CD4-positive, alpha-beta memory T cell (primary cell): Measurements from ENCODE around the gene KIAA0586. TPM values are rescaled to one million over a fixed set of nuclear protein-coding genes. Genes with fewer than 3 reads are reported as not detected.

Source experiments
- CTCF ChIA-PET: fragments of 350-600 bp; sonication (Branson Sonifier 250); formaldehyde crosslinking; loops from one replicate; lab custom pipeline; 2021; ENCODE audit warnings: inconsistent platforms; ENCODE audit not compliant: partially characterized antibody; lab: Charles Lee
- POLR2A ChIA-PET: fragments of 350-600 bp; sonication (Branson Sonifier 250); formaldehyde crosslinking; loops from one replicate; lab custom pipeline; 2021; ENCODE audit not compliant: partially characterized antibody; lab: Charles Lee
- DNase-seq, 5 donors: peaks; one replicate each; pipeline versions ENCODE4 v3.0.0 to v3.0.0-alpha.2; 2020 to 2022; ENCODE audit warnings: mixed read lengths in 1 of 5
- H3K27ac ChIP-seq: one replicate; pipeline ENCODE4 v1.7.0; 2013; ENCODE audit warnings: low read depth, low read length
- H3K27me3 ChIP-seq: 2 replicates; pipeline ENCODE4 v1.7.0; 2013; ENCODE audit warnings: mild to moderate bottlenecking, low read length, moderate library complexity; ENCODE audit not compliant: insufficient read depth
- H3K36me3 ChIP-seq: 2 replicates; pipeline ENCODE4 v1.7.0; 2013; ENCODE audit warnings: mild to moderate bottlenecking, low read length, moderate library complexity; ENCODE audit not compliant: insufficient read depth
- H3K4me1 ChIP-seq: 2 replicates; pipeline ENCODE4 v1.7.0; 2013; ENCODE audit warnings: mild to moderate bottlenecking, low read length, moderate library complexity; ENCODE audit not compliant: insufficient read depth
- H3K4me3 ChIP-seq, 2 donors: one replicate each; pipeline ENCODE4 v1.7.0; 2013; ENCODE audit warnings: low read length in 2 of 2, mild to moderate bottlenecking in 1 of 2
- H3K9me3 ChIP-seq, 2 donors: one replicate each; pipeline ENCODE4 v1.7.0; 2013; ENCODE audit warnings: low read length in 2 of 2, control low read depth in 1 of 2; ENCODE audit not compliant: control insufficient read depth in 1 of 2
- H3K27ac Mint-ChIP-seq, 7 donors: one replicate each; pipeline ENCODE4 v1.8.0; 2020 to 2021; ENCODE audit warnings: mixed read lengths in 7 of 7, mild to moderate bottlenecking in 6 of 7, inconsistent platforms in 3 of 7, moderate library complexity in 3 of 7
- H3K27me3 Mint-ChIP-seq, 2 donors: one replicate each; pipeline ENCODE4 v1.8.0; 2020 to 2021; ENCODE audit warnings: mixed read lengths in 2 of 2
- H3K36me3 Mint-ChIP-seq, 2 donors: one replicate each; pipeline ENCODE4 v1.8.0; 2020 to 2021; ENCODE audit warnings: mixed read lengths in 2 of 2, inconsistent platforms in 1 of 2, mild to moderate bottlenecking in 1 of 2
- H3K4me1 Mint-ChIP-seq, 4 donors: one replicate each; pipeline ENCODE4 v1.8.0; 2020 to 2021; ENCODE audit warnings: mixed read lengths in 4 of 4, mild to moderate bottlenecking in 1 of 4
- H3K4me3 Mint-ChIP-seq, 8 donors: one replicate each; pipeline ENCODE4 v1.8.0; 2020 to 2021; ENCODE audit warnings: mixed read lengths in 8 of 8, mild to moderate bottlenecking in 7 of 8, moderate library complexity in 6 of 8, inconsistent platforms in 3 of 8
- H3K9me3 Mint-ChIP-seq, 8 donors: one replicate each; pipeline ENCODE4 v1.8.0; 2020 to 2021; ENCODE audit warnings: mixed read lengths in 8 of 8, mild to moderate bottlenecking in 5 of 8, inconsistent platforms in 3 of 8, moderate library complexity in 1 of 8
- intact Hi-C: fragments of 100-400 bp; cut with micrococcal nuclease; formaldehyde crosslinking; loops from one replicate; pipeline ENCODE4 v1.15.1; 2023
- polyA plus RNA-seq, 2 donors: library from polyadenylated mRNA; unstranded; fragments of 300-500 nt; fragmentation: Illumina TruSeq; gene quantifications; one replicate each; pipeline ENCODE4 v1.2.3, GENCODE V29; 2021
- total RNA-seq, 2 experiments: library from RNA; stranded (reverse); gene quantifications; one replicate each; pipeline ENCODE4 v1.2.3, GENCODE V29; 2021

The KIAA0586 gene
- total RNA-seq, result 10 to 100 TPM; 43.3 to 48.2 TPM
- polyA plus RNA-seq, result 10 to 100 TPM; 13.7 to 24.8 TPM

DNA sequence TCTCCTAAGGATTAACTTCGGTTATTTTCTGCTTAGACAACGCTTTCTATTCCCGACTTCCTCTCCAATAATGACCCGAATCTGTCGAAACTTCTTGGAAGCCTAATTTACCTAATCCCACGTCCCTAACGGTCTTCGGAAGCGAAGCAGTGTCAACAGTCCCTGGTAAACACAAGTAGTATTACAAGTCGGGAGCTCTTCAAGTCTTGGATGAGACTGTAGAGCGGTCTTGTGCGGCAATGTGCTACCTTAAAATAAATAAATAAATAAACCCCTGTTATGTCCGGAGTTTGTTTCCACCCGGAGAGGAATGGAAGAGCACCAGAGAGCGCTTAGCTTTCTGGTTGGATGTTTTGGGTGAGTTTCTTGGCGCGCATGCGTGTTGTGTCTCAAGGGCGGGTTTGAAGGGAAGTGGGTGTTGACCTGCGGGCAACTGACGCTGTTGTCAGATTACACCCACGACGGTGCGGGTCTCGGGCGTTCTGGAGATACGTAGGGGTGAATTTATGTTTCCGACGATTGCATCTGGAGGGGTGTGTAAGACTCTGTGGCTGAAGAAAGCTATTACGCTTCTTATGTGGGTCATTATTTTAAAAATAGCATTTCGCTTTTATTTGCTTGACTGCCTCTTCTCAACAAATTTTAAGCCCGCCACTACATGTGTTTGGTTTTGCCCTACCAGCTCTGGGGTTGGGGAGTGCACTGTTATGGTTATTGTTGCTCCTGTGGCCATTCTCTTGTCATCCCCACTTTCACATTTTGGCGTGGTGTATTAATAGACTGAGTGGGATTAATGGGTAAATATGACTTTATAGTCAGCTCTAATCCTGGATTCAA is at the start of gene KIAA0586, which contains the start of gene TIMM9:
TSS of gene KIAA0586 (plus strand) at position 439 of the 837 bp plus-strand sequence. CDS start 546 bp downstream, outside the sequence.
TSS of gene TIMM9 (minus strand) at position 251 of the 837 bp plus-strand sequence. CDS start 15,586 bp downstream, outside the sequence.
- H3K9me3 Mint-ChIP-seq, result peaks cover 0 to 4% (median 0%) of the 10 kb centered on the region in 8 donors
- POLR2A ChIA-PET, result interaction anchor here (0.5 to 3.1 kb wide), 27 partner anchors 13 to 1822 kb away, joined by 3 to 68 read pairs (median 4); partner anchors contain the start of genes ACTR10, AP5M1, ARID4A and DAAM1
- H3K4me3 Mint-ChIP-seq, result peak within 1 kb of the TSS; percentile 91 to 97 (median 94)
- peaks cover 23 to 67% (median 44%) of the 10 kb centered on the region in 4 donors for H3K4me1 Mint-ChIP-seq
- peaks cover 11 to 35% of the 10 kb centered on the region in 2 donors for H3K36me3 Mint-ChIP-seq
- Histone ChIP-seq H3K4me3 (peak within 1 kb of the TSS; percentile 90 to 96), H3K4me1 (peaks cover 39% of the 10 kb centered on the region), H3K27me3 (no peaks in the 10 kb centered on the region), H3K36me3 (no peaks in the 10 kb centered on the region), H3K27ac (peak within 1 kb of the TSS; percentile 88), H3K9me3 (no peaks in the 10 kb centered on the region)
- H3K27ac Mint-ChIP-seq, result peak within 1 kb of the TSS; percentile 94 to 100 (median 98)
- intact Hi-C loops, result loop anchor here (1.0 to 5.0 kb wide), 11 partner anchors 32 to 1821 kb away; partner anchors contain the start of genes ARID4A, DAAM1, JKAMP and L3HYPDH
- H3K27me3 Mint-ChIP-seq, result peaks cover 0 to 2% of the 10 kb centered on the region in 2 donors
- peak; percentile 95 to 99 (median 98) for DNase-seq
- CTCF ChIA-PET, result interaction anchor here (1.1 to 5.6 kb wide), 5 partner anchors 14 to 1158 kb away, joined by 3 to 49 read pairs (median 3); partner anchors contain the start of genes AP5M1, ARID4A, EXOC5 and TOMM20L

DNA sequence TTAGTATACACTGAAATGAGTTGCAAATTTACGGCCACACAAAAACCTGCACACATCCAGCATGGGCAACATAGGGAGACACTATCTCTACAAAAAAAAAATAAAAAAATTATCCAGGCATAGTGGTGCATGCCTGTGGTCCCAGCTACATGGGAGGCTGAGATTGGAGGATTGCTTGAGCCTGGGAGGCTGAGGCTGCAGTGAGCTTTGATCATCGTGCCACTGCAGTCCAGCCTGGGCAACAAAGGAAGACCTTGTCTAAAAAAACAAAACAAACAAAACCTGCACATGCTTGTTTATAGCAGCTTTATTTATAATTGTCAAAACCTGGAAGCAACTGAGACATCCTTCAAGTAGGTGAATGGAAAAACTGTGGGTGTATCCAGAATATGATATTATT is 36.7 kb upstream of the KIAA0586 start:
- intact Hi-C loops, result no loop called here

DNA sequence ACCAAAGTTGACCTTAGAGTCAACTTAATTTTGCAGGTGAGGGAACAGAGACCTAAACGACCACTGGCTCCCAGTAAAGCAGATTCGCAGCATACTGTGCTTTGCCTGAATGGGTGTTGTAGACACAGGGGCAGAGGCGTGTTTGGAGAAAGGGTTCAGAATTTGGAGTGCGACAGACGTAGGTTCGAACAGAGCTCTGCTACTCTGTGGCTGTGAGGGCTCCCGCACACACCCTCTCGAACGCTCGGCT is 32.0 kb upstream of the KIAA0586 start:
- no peaks in the 10 kb centered on the region for H3K27me3 ChIP-seq
- peaks cover 7 to 21% (median 10%) of the 10 kb centered on the region in 4 donors for H3K4me1 Mint-ChIP-seq
- POLR2A ChIA-PET, result interaction anchor here (0.8 to 3.3 kb wide), 9 partner anchors 15 to 196 kb away, joined by 3 to 57 read pairs (median 4); partner anchors contain the start of genes ACTR10, ARID4A, KIAA0586 and PSMA3
- no peaks in the 10 kb centered on the region for H3K36me3 ChIP-seq
- H3K4me1 ChIP-seq, result peaks cover 12% of the 10 kb centered on the region
- H3K4me3 ChIP-seq, result peak overlapping the region; percentile 24 to 48
- no peaks in the 10 kb centered on the region for H3K27me3 Mint-ChIP-seq
- H3K27ac ChIP-seq, result peak overlapping the region; percentile 56
- no peaks in the 10 kb centered on the region for H3K9me3 Mint-ChIP-seq
- peak overlapping the region; percentile 75 to 88 (median 84) for H3K4me3 Mint-ChIP-seq
- CTCF ChIA-PET, result interaction anchor here (0.5 to 5.1 kb wide), 12 partner anchors 14 to 287 kb away, joined by 3 to 49 read pairs (median 7); partner anchors contain the start of genes ARID4A, KIAA0586 and TIMM9
- H3K36me3 Mint-ChIP-seq, result peaks cover 0 to 2% of the 10 kb centered on the region in 2 donors
- H3K9me3 ChIP-seq, result no peaks in the 10 kb centered on the region
- no peak for DNase-seq
- H3K27ac Mint-ChIP-seq, result peak overlapping the region; percentile 80 to 95 (median 88)
- intact Hi-C loops, result loop anchor here (1.0 kb wide), 2 partner anchors 32 to 287 kb away; partner anchors contain the start of genes KIAA0586 and TIMM9

More for the DNA sequence above, 36.7 kb upstream of the KIAA0586 start:
- no peaks in the 10 kb centered on the region for H3K27me3 ChIP-seq
- no peak for DNase-seq
- peaks cover 4 to 6% (median 4%) of the 10 kb centered on the region in 4 donors for H3K4me1 Mint-ChIP-seq
- H3K27ac ChIP-seq, result no peak overlapping the region
- peaks cover 6% of the 10 kb centered on the region for H3K4me1 ChIP-seq
- H3K27me3 Mint-ChIP-seq, result no peaks in the 10 kb centered on the region
- H3K27ac Mint-ChIP-seq, result no peak overlapping the region
- H3K4me3 Mint-ChIP-seq, result no peak overlapping the region
- H3K9me3 Mint-ChIP-seq, result peaks cover 0 to 1% (median 0%) of the 10 kb centered on the region in 8 donors
- no peak overlapping the region for H3K4me3 ChIP-seq
- H3K36me3 ChIP-seq, result no peaks in the 10 kb centered on the region
- peaks cover 3 to 4% of the 10 kb centered on the region in 2 donors for H3K36me3 Mint-ChIP-seq
- POLR2A ChIA-PET, result no interaction called here
- H3K9me3 ChIP-seq, result no peaks in the 10 kb centered on the region
- CTCF ChIA-PET, result no interaction called here

DNA sequence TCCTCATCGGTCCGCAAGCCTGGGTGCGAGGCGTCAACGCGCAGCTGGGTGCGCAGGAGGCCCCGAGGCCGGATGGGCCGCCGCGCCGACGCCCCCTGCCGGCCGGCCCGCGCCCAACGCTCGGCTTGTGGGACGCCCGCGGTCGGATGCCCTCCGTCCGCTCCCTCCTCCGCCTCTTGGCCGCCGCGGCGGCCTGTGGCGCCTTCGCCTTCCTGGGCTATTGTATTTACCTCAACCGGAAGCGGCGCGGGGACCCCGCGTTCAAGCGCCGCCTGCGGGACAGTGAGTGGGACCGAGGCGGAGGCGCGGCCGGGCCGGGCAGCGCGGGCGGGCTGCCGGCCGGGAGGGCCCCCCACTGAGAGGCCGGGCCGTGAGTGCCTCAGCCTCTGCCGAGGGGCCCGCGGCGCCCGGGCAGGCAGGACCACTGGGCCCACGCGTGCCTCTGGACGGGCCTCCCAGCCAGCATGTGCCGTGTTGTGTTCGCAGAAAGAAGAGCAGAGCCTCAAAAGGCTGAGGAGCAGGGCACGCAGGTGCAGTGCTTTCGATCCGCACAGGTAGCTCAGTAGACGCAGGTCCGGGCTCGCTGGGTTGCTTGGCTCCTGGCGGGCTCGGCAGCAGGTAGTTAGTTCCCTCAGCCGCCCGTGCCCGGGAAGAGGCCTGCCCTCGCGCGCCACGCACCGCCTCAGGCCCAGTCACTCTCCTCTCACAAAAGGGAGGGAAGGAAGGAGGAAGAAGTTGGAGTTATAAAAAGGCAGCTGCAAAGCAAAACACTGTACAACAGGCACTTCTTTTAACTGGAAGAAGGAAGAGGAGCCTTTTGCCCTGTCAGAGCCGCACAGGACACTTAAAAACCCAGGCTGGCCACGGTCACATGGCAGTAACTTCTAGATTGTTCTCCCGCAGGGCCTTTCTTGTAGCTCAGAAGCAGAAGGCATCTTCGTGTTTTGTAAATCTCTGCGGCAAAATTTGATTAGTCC is 31.4 kb upstream of the KIAA0586 start, which contains the start of gene TOMM20L:
TSS of gene TOMM20L (plus strand) at position 119 of the 977 bp plus-strand sequence. CDS start at position 147, 28 bp downstream.
- H3K4me3 ChIP-seq, result peak within 1 kb of the TSS; percentile 24 to 48
- peaks cover 0 to 2% of the 10 kb centered on the region in 2 donors for H3K36me3 Mint-ChIP-seq
- no peaks in the 10 kb centered on the region for H3K27me3 Mint-ChIP-seq
- H3K4me3 Mint-ChIP-seq, result peak within 1 kb of the TSS; percentile 83 to 91 (median 88)
- ChIA-PET POLR2A (interaction anchor here (0.7 to 3.3 kb wide), 12 partner anchors 14 to 196 kb away, joined by 3 to 57 read pairs (median 4); partner anchors contain the start of genes ACTR10, ARID4A, KIAA0586 and PSMA3), CTCF (interaction anchor here (0.5 to 5.1 kb wide), 25 partner anchors 9 to 288 kb away, joined by 3 to 49 read pairs (median 4); partner anchors contain the start of genes ARID4A, KIAA0586 and TIMM9)
- peak; percentile 70 to 81 (median 72) for DNase-seq
- no peaks in the 10 kb centered on the region for H3K9me3 ChIP-seq
- intact Hi-C loops, result loop anchor here (1.0 kb wide), 2 partner anchors 31 to 288 kb away; partner anchors contain the start of genes KIAA0586 and TIMM9
- peaks cover 12% of the 10 kb centered on the region for H3K4me1 ChIP-seq
- H3K27ac Mint-ChIP-seq, result peak within 1 kb of the TSS; percentile 88 to 95 (median 93)
- peaks cover 7 to 21% (median 10%) of the 10 kb centered on the region in 4 donors for H3K4me1 Mint-ChIP-seq
- no peaks in the 10 kb centered on the region for H3K36me3 ChIP-seq
- peak within 1 kb of the TSS; percentile 56 for H3K27ac ChIP-seq
- no peaks in the 10 kb centered on the region for H3K27me3 ChIP-seq
- H3K9me3 Mint-ChIP-seq, result no peaks in the 10 kb centered on the region

DNA sequence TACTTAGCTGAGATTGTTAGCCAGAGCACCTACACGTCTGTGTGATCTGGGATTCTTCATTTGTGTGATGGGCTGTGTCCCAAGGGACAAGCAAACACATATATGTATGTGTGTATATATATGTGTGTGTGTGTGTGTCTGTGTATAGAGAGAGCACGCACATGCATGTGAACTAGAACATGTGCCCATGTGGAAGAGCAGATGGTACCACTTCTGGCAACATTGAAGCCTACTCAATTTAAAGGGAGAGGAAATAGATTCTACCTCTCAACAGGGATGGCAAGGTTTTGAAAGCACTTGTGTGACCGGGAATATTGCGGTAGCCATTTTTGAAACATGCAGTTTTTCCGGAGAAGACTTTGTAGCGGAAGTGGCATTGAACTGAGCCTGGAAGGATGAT is 30.4 kb upstream of the KIAA0586 start:
- H3K27me3 Mint-ChIP-seq, result no peaks in the 10 kb centered on the region
- Histone ChIP-seq H3K27me3 (no peaks in the 10 kb centered on the region), H3K9me3 (no peaks in the 10 kb centered on the region), H3K4me1 (peaks cover 12% of the 10 kb centered on the region), H3K27ac (no peak overlapping the region), H3K4me3 (no peak overlapping the region), H3K36me3 (no peaks in the 10 kb centered on the region)
- H3K9me3 Mint-ChIP-seq, result no peaks in the 10 kb centered on the region
- POLR2A ChIA-PET, result interaction anchor here (1.1 to 2.1 kb wide), 2 partner anchors 27 to 197 kb away, joined by 3 to 11 read pairs; partner anchors contain the start of gene ACTR10
- peaks cover 7 to 21% (median 11%) of the 10 kb centered on the region in 4 donors for H3K4me1 Mint-ChIP-seq
- CTCF ChIA-PET, result interaction anchor here (1.0 to 5.1 kb wide), 10 partner anchors 8 to 289 kb away, joined by 3 to 49 read pairs (median 10); partner anchors contain the start of genes KIAA0586 and TIMM9
- H3K4me3 Mint-ChIP-seq, result peak overlapping the region in 6 of 8 donors; percentile 2 to 91 (median 86)
- H3K27ac Mint-ChIP-seq, result peak overlapping the region in 6 of 7 donors; percentile 42 to 87 (median 59)
- H3K36me3 Mint-ChIP-seq, result peaks cover 0 to 2% of the 10 kb centered on the region in 2 donors
- intact Hi-C loops, result no loop called here
- DNase-seq, result no peak

DNA sequence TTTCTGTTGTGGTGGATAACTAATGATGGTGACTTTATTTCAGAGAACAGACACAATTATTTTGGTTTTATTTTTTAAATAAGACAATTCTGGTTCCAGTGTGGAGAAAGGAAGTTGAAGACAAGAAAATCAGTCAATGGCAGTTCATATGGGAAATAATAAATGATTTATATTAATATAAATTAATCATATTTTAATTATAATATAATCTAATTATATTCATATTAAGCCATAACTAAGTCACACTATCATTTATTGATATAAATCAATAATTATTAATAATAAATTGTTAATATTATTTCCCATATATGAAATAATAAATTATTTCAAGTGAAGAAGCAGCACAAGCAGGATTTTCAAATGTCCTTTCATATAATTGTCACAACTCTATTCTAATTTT is 29.0 kb upstream of the KIAA0586 start:
- Histone ChIP-seq H3K36me3 (no peaks in the 10 kb centered on the region), H3K9me3 (no peaks in the 10 kb centered on the region), H3K27me3 (no peaks in the 10 kb centered on the region), H3K27ac (no peak overlapping the region), H3K4me1 (peaks cover 12% of the 10 kb centered on the region), H3K4me3 (no peak overlapping the region)
- Mint-ChIP-seq H3K36me3 (peaks cover 0 to 2% of the 10 kb centered on the region in 2 donors), H3K27me3 (no peaks in the 10 kb centered on the region), H3K4me1 (peaks cover 7 to 21% (median 11%) of the 10 kb centered on the region in 4 donors), H3K4me3 (no peak overlapping the region), H3K27ac (no peak overlapping the region), H3K9me3 (no peaks in the 10 kb centered on the region)
- POLR2A ChIA-PET, result no interaction called here
- intact Hi-C loops, result no loop called here
- CTCF ChIA-PET, result interaction anchor here (1.0 kb wide), 1 partner anchor 11 kb away, joined by 3 read pairs; no protein-coding TSS in a partner anchor
- no peak for DNase-seq
